K562 (cell line): ENCODE measurements around the gene COL4A2.

Experiments used
- CTCF ChIP-seq, 3 experiments: IDR thresholded peaks in 2 of 3; conservative IDR thresholded peaks in 1 of 3; 2 replicates each; pipeline ENCODE4 v1.5.1; 2011 to 2012; ENCODE audit warnings: low read length in 3 of 3, mild to moderate bottlenecking in 3 of 3, control low read depth in 2 of 3, improper control_type of control experiment in 1 of 3, inconsistent platforms in 1 of 3, low read depth in 1 of 3, mixed read lengths in 1 of 3, moderate library complexity in 1 of 3; ENCODE audit not compliant: insufficient read depth in 2 of 3
- MAFK ChIP-seq: IDR thresholded peaks from 2 replicates; pipeline ENCODE4 v1.6.1; 2011; ENCODE audit warnings: low read length, improper control_type of control experiment
- MCM2 ChIP-seq: fragments of 450-650 bp; IDR thresholded peaks from 2 replicates; pipeline ENCODE4 v1.6.1; 2017; ENCODE audit warnings: low read depth, mild to moderate bottlenecking
- MXI1 ChIP-seq: IDR thresholded peaks from 2 replicates; pipeline ENCODE4 v1.6.1; 2011; ENCODE audit warnings: low read depth, mild to moderate bottlenecking, improper control_type of control experiment, low read length
- POLR2A ChIP-seq: fragments of 450-650 bp; conservative IDR thresholded peaks from 2 replicates; pipeline ENCODE4 v1.6.1; 2016

GRCh38 chr13:110495881-110496280 is 188.8 kb downstream of the COL4A2 start:
- TF ChIP-seq MCM2: no peak
- TF ChIP-seq MAFK: no peak
- TF ChIP-seq POLR2A: no peak
- TF ChIP-seq MXI1: no peak
- no peak for TF ChIP-seq CTCF (IDR thresholded peaks at IDR 0.05 in 2 of 3, conservative IDR thresholded peaks at IDR 0.05 in 1 of 3; ENCODE audit: insufficient read depth in 2 of 3, low read depth in 1 of 3, low read length in 3 of 3)
